Measurements from ENCODE around the gene ADAM22.

The ADAM22 gene

DNA sequence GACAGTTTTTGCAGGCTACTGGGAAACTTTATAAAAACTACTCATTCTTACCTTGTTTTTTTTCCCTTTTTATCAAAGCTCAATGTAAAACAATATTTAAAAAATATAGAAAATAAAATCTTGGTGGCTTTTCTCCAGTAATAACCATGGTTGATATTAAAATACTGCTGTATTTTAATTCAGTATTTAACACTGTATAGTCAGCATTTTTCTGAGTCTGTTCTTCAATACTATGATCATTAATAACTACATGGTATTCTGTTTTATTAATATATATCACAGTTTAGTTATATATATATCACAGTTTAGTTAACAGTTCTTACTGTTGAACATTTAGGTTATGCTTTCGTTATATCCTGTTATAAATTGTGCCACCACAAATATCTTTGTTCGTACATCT is 207.4 kb downstream of the ADAM22 start:
- WGBS (ENCODE audit: extremely low coverage, insufficient coverage, insufficient read length): no CpG with 5 or more reads among the region's 2 CpGs
- Histone ChIP-seq H2BK12ac (ENCODE audit: low read length) (no peak overlapping the region), H3K79me1 (ENCODE audit: low read length) (no peaks in the 10 kb centered on the region), H3K9me3 (ENCODE audit: insufficient read depth, low read depth, low read length) (no peaks in the 10 kb centered on the region), H2BK120ac (ENCODE audit: insufficient read depth, low read length, poor library complexity) (no peak overlapping the region), H3K4me3 (ENCODE audit: low read depth, low read length) (no peak overlapping the region), H3K14ac (ENCODE audit: low read length) (no peak overlapping the region), H3K23ac (ENCODE audit: low read length) (no peak overlapping the region), H4K8ac (ENCODE audit: low read depth, low read length) (no peak overlapping the region), H3K18ac (ENCODE audit: low read length) (no peak overlapping the region), H3K4me1 (ENCODE audit: control insufficient read depth in 1 of 2, insufficient read depth in 2 of 2, low read length in 2 of 2) (peaks cover 5 to 6% of the 10 kb centered on the region in 2 experiments), H2AK5ac (ENCODE audit: low read length) (no peak overlapping the region), H3K36me3 (ENCODE audit: control insufficient read depth in 1 of 2, insufficient read depth in 2 of 2, low read length in 2 of 2) (no peaks in the 10 kb centered on the region), H3K4ac (ENCODE audit: low read depth, low read length) (no peak overlapping the region), H3K4me2 (ENCODE audit: low read length) (no peak overlapping the region), H3K27me3 (ENCODE audit: insufficient read depth, low read length) (no peaks in the 10 kb centered on the region), H4K12ac (ENCODE audit: low read depth, low read length) (no peak overlapping the region), H4K91ac (ENCODE audit: low read depth, low read length) (no peak overlapping the region), H2AFZ (ENCODE audit: insufficient read depth, low read length, poor library complexity) (no peak overlapping the region), H2BK5ac (ENCODE audit: low read depth, low read length, poor library complexity) (no peak overlapping the region), H3K9ac (ENCODE audit: low read length) (no peak overlapping the region), H3K27ac (ENCODE audit: low read depth, low read length) (no peak overlapping the region), H3K79me2 (ENCODE audit: control insufficient read depth, insufficient read depth, low read length, poor library complexity) (no peaks in the 10 kb centered on the region)
- no peak for DNase-seq

DNA sequence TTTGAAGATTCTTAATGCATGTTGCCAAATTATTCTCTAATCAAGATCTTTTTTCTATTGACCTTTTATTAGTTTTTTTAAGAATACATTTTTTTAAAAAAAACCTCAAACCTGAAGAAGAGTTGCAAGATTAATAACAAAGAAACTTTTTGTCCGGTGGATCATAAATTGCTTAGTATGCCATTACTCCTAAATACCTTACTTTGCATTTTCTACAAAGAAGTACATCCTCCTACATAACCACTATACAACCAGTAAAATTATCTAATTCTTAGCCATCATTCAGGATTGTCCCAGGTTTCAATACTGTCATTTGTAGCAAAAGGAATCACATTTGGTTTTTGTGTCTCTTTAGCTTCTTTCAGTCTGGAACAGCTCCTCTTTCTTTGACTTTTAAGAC is 207.9 kb downstream of the ADAM22 start:
- H3K18ac ChIP-seq (ENCODE audit: low read length): no peak overlapping the region
- no peak overlapping the region for H3K23ac ChIP-seq (ENCODE audit: low read length)
- no peak overlapping the region for H2BK5ac ChIP-seq (ENCODE audit: low read depth, low read length, poor library complexity)
- DNase-seq: no peak
- H3K27me3 ChIP-seq (ENCODE audit: insufficient read depth, low read length): no peaks in the 10 kb centered on the region
- H3K79me2 ChIP-seq (ENCODE audit: control insufficient read depth, insufficient read depth, low read length, poor library complexity): no peaks in the 10 kb centered on the region
- no peak overlapping the region for H3K4me2 ChIP-seq (ENCODE audit: low read length)
- peaks cover 5 to 6% of the 10 kb centered on the region in 2 experiments for H3K4me1 ChIP-seq (ENCODE audit: control insufficient read depth in 1 of 2, insufficient read depth in 2 of 2, low read length in 2 of 2)
- no peak overlapping the region for H4K91ac ChIP-seq (ENCODE audit: low read depth, low read length)
- no peak overlapping the region for H3K4me3 ChIP-seq (ENCODE audit: low read depth, low read length)
- no peaks in the 10 kb centered on the region for H3K9me3 ChIP-seq (ENCODE audit: insufficient read depth, low read depth, low read length)
- no peak overlapping the region for H4K8ac ChIP-seq (ENCODE audit: low read depth, low read length)
- H3K36me3 ChIP-seq (ENCODE audit: control insufficient read depth in 1 of 2, insufficient read depth in 2 of 2, low read length in 2 of 2): no peaks in the 10 kb centered on the region
- H3K27ac ChIP-seq (ENCODE audit: low read depth, low read length): no peak overlapping the region
- no peak overlapping the region for H4K12ac ChIP-seq (ENCODE audit: low read depth, low read length)
- no peak overlapping the region for H2AK5ac ChIP-seq (ENCODE audit: low read length)
- no peak overlapping the region for H3K4ac ChIP-seq (ENCODE audit: low read depth, low read length)
- no peak overlapping the region for H3K9ac ChIP-seq (ENCODE audit: low read length)
- no peaks in the 10 kb centered on the region for H3K79me1 ChIP-seq (ENCODE audit: low read length)
- H2AFZ ChIP-seq (ENCODE audit: insufficient read depth, low read length, poor library complexity): no peak overlapping the region
- no peak overlapping the region for H2BK120ac ChIP-seq (ENCODE audit: insufficient read depth, low read length, poor library complexity)
- no peak overlapping the region for H2BK12ac ChIP-seq (ENCODE audit: low read length)
- H3K14ac ChIP-seq (ENCODE audit: low read length): no peak overlapping the region
- no CpG with 5 or more reads among the region's 1 CpG for WGBS (ENCODE audit: extremely low coverage, insufficient coverage, insufficient read length)

DNA sequence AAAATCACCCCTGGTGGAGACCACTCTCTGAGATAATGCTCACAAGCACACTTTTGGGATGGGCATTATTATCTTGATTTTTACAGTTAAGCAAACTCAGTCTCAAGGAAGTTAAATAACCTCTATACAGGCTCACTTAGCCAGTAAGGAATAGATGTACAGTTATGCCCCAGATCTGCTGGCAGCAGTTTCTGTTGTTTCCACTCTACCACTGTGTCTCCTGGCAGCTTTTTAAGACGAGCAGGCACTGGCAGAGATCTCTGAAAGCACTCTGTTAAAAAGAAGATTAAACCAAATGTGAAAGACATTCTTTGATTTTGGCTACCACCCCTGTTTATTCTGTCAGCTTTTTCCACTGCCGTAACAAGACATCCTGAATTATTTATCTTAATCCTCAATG is 212.6 kb downstream of the ADAM22 start:
- no peaks in the 10 kb centered on the region for H3K79me2 ChIP-seq (ENCODE audit: control insufficient read depth, insufficient read depth, low read length, poor library complexity)
- H3K4ac ChIP-seq (ENCODE audit: low read depth, low read length): no peak overlapping the region
- H3K4me3 ChIP-seq (ENCODE audit: low read depth, low read length): no peak overlapping the region
- H2BK120ac ChIP-seq (ENCODE audit: insufficient read depth, low read length, poor library complexity): no peak overlapping the region
- H3K4me2 ChIP-seq (ENCODE audit: low read length): no peak overlapping the region
- no peak overlapping the region for H2AFZ ChIP-seq (ENCODE audit: insufficient read depth, low read length, poor library complexity)
- H3K14ac ChIP-seq (ENCODE audit: low read length): no peak overlapping the region
- no peak overlapping the region for H4K8ac ChIP-seq (ENCODE audit: low read depth, low read length)
- DNase-seq: no peak
- H3K27me3 ChIP-seq (ENCODE audit: insufficient read depth, low read length): no peaks in the 10 kb centered on the region
- H2BK5ac ChIP-seq (ENCODE audit: low read depth, low read length, poor library complexity): no peak overlapping the region
- H4K91ac ChIP-seq (ENCODE audit: low read depth, low read length): no peak overlapping the region
- no peak overlapping the region for H3K27ac ChIP-seq (ENCODE audit: low read depth, low read length)
- H2BK12ac ChIP-seq (ENCODE audit: low read length): no peak overlapping the region
- no peak overlapping the region for H3K9ac ChIP-seq (ENCODE audit: low read length)
- no peaks in the 10 kb centered on the region for H3K36me3 ChIP-seq (ENCODE audit: control insufficient read depth in 1 of 2, insufficient read depth in 2 of 2, low read length in 2 of 2)
- H4K12ac ChIP-seq (ENCODE audit: low read depth, low read length): no peak overlapping the region
- no peaks in the 10 kb centered on the region for H3K79me1 ChIP-seq (ENCODE audit: low read length)
- H3K4me1 ChIP-seq (ENCODE audit: control insufficient read depth in 1 of 2, insufficient read depth in 2 of 2, low read length in 2 of 2): no peaks in the 10 kb centered on the region
- no CpG with 5 or more reads among the region's 2 CpGs for WGBS (ENCODE audit: extremely low coverage, insufficient coverage, insufficient read length)
- no peak overlapping the region for H3K23ac ChIP-seq (ENCODE audit: low read length)
- no peak overlapping the region for H3K18ac ChIP-seq (ENCODE audit: low read length)
- no peak overlapping the region for H2AK5ac ChIP-seq (ENCODE audit: low read length)
- peaks cover 2% of the 10 kb centered on the region for H3K9me3 ChIP-seq (ENCODE audit: insufficient read depth, low read depth, low read length)

DNA sequence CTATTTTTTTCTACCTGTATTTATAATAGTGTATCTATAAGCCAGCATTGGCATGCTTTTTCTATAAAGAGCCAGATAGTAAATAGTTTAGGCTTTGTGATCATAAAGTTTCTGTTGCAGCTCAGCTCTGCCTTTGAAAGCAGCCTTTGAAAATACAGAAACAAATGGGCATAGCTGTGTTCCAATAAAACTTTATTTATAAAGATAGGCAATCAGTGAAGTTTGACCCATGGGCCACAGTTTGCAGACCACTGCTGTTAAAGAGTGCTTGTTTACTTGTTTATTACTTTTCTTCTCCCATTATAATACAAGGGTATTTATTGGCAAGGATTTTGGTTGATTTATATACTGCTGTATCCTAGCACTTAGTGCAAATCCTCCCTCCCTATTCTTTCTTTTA is 213.3 kb downstream of the ADAM22 start:
- H3K4ac ChIP-seq (ENCODE audit: low read depth, low read length): no peak overlapping the region
- H2AFZ ChIP-seq (ENCODE audit: insufficient read depth, low read length, poor library complexity): no peak overlapping the region
- no peak overlapping the region for H3K4me3 ChIP-seq (ENCODE audit: low read depth, low read length)
- H3K18ac ChIP-seq (ENCODE audit: low read length): no peak overlapping the region
- no peaks in the 10 kb centered on the region for H3K79me1 ChIP-seq (ENCODE audit: low read length)
- no peaks in the 10 kb centered on the region for H3K4me1 ChIP-seq (ENCODE audit: control insufficient read depth in 1 of 2, insufficient read depth in 2 of 2, low read length in 2 of 2)
- no peak overlapping the region for H2AK5ac ChIP-seq (ENCODE audit: low read length)
- no peak overlapping the region for H2BK5ac ChIP-seq (ENCODE audit: low read depth, low read length, poor library complexity)
- H4K12ac ChIP-seq (ENCODE audit: low read depth, low read length): no peak overlapping the region
- no peak overlapping the region for H2BK120ac ChIP-seq (ENCODE audit: insufficient read depth, low read length, poor library complexity)
- H2BK12ac ChIP-seq (ENCODE audit: low read length): no peak overlapping the region
- H3K4me2 ChIP-seq (ENCODE audit: low read length): no peak overlapping the region
- no peak overlapping the region for H3K14ac ChIP-seq (ENCODE audit: low read length)
- no peaks in the 10 kb centered on the region for H3K79me2 ChIP-seq (ENCODE audit: control insufficient read depth, insufficient read depth, low read length, poor library complexity)
- no peak overlapping the region for H4K8ac ChIP-seq (ENCODE audit: low read depth, low read length)
- no peak overlapping the region for H3K9ac ChIP-seq (ENCODE audit: low read length)
- no peak overlapping the region for H4K91ac ChIP-seq (ENCODE audit: low read depth, low read length)
- H3K27ac ChIP-seq (ENCODE audit: low read depth, low read length): no peak overlapping the region
- H3K36me3 ChIP-seq (ENCODE audit: control insufficient read depth in 1 of 2, insufficient read depth in 2 of 2, low read length in 2 of 2): no peaks in the 10 kb centered on the region
- H3K27me3 ChIP-seq (ENCODE audit: insufficient read depth, low read length): no peaks in the 10 kb centered on the region
- H3K23ac ChIP-seq (ENCODE audit: low read length): no peak overlapping the region
- no peak for DNase-seq
- peaks cover 2% of the 10 kb centered on the region for H3K9me3 ChIP-seq (ENCODE audit: insufficient read depth, low read depth, low read length)
